SHP77 treated with DMSO at 0.1 percent for 48 hours (cell line): Measurements from ENCODE around the gene NR4A1.

Experiments used
- DNase-seq: peaks from one replicate; lab custom pipeline; 2025; lab: John Stamatoyannopoulos, UW

Gene NR4A1

DNA sequence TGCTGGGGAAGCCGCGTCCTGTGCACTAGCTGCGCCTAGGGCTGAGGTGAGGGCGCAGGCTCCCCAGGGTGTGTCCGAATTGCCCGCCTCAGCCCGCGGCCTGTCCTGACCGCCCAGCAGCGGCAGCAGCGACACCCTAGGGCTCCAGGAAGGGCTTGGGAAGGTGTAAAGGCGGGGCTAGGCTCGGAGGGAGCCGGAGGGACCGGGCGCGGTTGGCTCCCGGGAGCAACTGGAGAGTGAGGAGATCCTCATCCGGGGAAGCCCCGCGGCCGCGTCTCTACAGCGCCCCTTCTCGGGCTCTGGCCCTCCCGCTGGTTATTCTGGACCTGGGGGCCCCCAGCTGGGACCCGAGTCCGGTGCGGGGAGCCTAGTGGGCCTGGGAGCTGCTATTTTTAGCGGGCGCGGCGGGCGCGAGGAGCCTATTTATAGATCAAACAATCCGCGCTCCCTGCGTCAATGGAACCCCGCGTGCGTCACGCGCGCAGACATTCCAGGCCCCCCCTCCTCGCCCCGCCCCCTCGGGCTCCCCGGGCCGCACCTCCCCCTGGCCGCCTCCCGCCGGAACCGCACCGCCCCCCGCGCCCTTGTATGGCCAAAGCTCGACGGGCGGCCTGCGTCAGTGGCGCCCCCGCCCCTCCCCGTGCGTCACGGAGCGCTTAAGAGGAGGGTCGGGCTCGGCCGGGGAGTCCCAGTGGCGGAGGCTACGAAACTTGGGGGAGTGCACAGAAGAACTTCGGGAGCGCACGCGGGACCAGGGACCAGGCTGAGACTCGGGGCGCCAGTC is at the start of gene NR4A1:
TSS of gene NR4A1 (plus strand) at position 685 of the 784 bp plus-strand sequence. CDS start 2,887 bp downstream, outside the sequence.
- DNase-seq, result peak; percentile 77

- no peak for DNase-seq
Observed at GRCh38 chr12:52003016-52003550, 48.2 kb upstream of the NR4A1 start.

GRCh38 chr12:52003591-52003990 is 47.7 kb upstream of the NR4A1 start:
- no peak for DNase-seq

- peak; percentile 68 for DNase-seq
Observed at GRCh38 chr12:52004042-52004648, 47.1 kb upstream of the NR4A1 start.

DNA sequence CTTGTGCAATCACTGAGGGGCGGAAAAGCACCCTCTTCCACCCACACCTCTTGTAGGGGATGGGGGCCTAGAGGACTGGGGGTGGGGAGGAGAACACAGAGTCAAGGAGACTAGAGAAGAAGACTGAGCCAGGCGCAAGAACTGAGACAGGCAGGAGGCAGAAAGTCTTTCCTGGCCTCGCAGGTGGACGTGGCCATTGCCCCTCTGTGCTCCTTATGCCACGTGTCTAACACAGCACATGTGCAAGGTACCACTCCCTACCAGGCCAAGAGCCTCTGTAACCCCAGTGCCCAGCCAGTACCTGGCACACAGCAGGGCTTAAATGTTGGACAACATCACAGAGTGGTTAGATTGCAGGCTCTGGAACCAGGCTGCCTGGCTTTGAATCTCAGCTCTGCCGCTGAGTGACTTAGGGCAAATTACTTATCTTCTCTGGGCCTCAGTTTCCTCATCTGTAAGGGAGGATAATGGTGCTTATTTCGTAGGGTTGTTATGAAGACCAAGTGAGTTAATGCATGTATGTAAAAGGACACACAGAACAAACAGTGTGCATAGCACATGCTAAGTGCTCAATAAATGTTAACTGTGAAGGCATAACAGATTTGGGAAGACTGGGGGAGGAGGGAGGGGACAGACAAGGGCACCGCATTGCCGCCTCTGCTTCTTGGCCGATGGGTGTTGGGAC is 45.9 kb upstream of the NR4A1 start:
- DNase-seq, result no peak

DNA sequence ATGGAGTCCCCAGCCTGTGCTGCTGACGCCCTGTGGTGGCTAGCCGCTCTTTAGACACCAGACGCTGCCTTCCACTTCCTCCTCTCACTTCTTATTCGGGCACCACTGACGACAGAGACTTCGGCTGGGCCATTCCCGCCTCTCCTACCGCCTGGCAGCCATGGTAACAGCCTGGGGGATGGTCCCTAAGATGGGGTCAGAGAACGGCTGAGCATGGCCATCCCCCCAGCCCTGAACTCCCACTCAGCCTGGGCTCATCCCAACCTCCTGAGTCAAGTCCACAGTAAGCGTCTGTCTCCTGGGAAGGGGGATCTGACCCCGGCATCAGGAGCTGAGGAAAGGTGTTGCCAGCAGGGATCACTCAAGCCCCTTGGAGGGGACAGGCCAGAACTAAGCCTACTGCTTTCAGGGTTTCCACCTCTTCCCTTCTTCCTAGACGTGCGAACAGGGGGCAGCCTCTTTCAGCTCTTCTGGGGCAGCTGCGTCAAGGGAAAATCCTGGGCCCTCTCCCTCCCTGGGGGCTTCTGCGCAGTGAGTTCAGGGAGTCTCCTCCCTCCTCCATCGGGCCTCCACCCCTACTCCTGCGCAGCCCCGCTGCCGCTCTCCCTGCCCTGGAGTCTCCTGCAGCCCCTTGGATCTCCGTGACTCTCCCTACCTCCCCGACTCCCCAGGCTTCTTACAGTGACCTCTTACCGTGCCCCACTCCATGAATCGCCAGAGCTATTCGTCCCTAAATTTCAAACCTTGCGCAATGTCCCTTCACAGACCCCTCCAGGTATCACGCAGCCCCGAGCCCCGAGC is 45.1 kb upstream of the NR4A1 start:
- no peak for DNase-seq

DNA sequence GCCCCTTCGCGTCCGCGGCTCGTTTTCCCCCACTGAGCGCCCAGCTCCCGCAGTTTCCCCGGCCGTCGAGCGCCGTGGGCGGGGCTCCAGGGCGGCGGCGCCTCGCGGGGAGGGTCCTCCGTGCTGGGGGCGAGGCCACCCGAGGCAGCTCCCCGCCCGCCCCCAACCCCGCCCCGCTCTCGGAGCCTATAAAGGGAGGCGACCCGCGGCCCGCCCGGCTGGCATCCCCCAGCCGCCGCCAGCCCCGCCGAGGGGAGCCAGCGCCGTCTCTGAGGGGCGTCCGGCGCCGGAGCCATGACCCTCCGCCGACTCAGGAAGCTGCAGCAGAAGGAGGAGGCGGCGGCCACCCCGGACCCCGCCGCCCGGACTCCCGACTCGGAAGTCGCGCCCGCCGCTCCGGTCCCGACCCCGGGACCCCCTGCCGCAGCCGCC is 44.5 kb upstream of the NR4A1 start, which contains the start of gene TAMALIN:
TSS of gene TAMALIN (plus strand) at position 221 of the 432 bp plus-strand sequence. CDS start at position 295, 74 bp downstream.
- no peak for DNase-seq

DNA sequence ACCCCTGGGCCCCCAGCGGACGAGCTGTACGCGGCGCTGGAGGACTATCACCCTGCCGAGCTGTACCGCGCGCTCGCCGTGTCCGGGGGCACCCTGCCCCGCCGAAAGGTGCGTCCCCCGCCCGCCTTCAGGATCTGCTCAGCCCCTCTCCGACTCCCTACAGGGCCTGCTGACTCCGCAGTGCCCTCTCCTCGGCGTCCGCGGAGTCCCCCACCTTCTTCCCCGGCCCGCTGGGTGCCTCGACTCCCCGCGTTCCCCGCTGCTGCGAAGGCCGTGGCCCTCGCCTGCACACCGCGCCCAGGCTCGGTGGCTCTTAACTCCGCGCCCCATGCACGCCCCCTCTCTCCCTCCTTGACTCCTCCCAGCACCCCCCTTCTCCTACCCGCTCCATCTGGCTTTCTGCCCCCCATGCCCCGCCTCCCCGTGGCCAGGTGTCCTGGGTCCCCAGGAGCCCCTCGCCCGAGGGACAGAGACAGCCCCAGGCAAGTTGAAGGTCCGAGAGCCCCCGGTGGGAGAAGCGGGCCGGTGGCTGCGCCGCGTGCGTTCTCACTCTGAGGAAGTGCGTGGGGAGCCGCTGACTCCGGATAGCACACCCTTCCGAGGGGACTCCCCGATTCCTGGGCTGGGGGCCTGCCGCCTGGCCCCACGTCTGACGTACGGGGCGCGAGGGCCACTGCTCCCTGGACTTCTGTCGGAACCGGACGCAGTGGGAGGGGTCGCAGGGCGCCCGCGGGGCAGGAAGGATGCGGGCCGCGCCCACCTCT is 43.9 kb upstream of the NR4A1 start:
- DNase-seq, result no peak

- DNase-seq, result no peak
Observed at GRCh38 chr12:52007982-52008510, 43.2 kb upstream of the NR4A1 start.

GRCh38 chr12:52009081-52009751 is 42.0 kb upstream of the NR4A1 start:
- no peak for DNase-seq

DNA sequence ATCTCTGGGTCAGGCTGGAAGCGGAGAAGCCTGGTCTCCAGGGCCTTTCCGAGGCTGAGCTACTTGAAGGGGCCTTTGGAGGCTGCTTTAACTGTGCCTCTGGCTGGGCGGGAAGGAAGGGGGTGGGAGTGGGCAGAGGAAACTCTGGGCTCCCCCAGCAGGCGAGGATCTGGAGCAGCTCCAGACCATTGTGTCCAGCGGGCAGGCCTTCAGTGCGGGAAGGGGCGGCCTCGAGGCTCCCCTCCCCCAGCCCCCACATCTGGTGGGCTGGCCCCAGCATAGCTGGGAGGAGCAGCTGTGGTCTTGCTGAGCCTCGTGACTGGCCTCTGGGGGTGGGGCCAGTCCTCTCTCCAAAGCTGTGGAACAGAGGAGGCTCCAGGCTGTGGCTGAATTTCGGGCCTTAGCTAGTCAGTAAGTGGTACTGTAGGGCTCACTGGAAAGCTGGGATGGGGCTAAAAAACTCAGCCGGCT is 41.1 kb upstream of the NR4A1 start:
- peak; percentile 16 for DNase-seq

DNA sequence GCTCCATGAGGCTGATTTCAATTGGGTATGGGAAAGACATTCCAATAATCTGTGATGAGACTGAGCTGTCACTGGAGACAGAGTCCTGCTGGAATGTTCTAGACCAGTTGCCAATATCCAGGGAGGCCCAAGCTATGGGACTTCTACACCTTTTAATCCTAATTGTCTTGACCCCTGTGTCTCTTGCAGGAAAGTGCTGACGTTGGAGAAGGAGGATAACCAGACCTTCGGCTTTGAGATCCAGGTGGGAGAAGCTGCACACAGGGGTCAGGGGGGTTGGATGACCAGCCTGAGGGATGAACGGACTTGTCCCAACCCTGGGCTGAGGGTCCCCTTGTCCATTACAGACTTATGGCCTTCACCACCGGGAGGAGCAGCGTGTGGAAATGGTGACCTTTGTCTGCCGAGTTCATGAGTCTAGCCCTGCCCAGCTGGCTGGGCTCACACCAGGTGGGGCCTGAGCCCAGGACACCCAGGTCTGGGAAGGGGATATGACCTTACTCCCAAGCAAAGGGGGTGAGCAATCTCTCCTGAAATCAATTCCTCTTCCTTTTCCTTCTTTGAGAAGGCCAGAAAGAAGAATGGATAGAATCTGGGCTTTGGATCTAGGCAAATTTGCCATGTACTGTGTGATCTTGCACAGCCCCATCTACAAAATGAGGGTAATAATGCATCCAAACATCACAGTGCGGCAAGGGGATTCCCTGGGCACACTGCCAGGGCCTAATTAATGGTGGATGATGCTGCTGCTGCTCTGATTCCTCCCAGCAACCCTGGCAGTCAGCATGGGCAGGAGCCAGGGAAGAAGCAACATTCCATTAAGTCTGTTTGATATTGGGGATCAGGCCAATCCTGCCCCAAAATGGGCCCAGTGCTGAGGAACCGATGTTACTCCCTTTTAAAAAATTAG is 40.3 kb upstream of the NR4A1 start:
- DNase-seq, result no peak

DNA sequence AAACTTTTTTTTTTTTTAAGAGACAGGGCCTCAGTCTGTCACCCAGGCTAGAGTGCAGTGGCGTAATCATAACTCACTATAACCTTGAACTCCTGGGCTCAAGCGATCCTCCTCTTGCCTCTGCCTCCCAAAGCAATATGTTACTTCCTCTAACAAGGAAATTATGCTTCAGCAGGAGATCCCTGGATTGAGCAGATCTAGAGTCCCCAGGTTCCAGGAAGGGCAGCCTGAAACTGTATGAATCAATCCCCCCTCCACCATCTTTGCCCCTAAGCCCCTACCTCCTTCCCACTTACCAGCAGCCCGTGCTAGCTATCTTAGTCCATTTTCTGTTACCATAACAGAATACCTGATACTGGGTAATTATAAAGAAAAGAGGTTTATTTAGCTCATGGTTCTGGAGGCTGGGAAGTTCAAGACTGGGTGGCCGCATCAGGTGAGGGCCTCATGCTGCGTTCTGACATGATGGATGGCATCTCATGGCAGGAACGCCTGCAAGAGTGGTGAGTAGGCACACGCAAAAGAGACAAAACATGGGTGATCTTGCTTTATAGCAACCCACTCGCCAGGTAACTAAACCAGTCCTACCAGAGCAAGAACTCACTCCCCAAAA is 39.5 kb upstream of the NR4A1 start:
- no peak for DNase-seq

DNA sequence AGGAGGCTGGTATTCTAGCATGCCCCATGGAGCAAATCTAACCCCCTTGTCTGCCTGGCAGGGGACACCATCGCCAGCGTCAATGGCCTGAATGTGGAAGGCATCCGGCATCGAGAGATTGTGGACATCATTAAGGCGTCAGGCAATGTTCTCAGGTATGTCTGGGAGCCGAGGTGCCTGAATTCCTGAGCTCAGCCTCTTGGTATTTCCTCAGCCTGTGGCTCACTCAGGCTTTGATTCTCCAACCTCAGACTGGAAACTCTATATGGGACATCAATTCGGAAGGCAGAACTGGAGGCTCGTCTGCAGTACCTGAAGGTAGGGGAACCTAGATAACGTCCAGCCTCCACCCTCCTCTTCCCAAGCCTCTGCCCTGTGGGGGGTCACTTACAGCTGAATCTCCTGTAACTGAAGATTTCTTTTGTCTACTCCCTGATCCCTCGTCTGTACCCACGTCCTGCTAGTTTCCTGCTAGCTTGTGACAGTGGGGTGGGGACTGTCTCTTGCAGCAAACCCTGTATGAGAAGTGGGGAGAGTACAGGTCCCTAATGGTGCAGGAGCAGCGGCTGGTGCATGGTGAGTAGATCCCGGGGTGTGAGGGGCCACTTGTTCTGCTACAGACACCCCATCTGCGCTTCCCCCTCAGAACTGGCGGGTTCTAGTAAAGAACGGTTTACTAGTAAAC is 37.5 kb upstream of the NR4A1 start:
- DNase-seq, result no peak

- DNase-seq, result no peak
Observed at GRCh38 chr12:52014567-52015530, 36.4 kb upstream of the NR4A1 start.

DNA sequence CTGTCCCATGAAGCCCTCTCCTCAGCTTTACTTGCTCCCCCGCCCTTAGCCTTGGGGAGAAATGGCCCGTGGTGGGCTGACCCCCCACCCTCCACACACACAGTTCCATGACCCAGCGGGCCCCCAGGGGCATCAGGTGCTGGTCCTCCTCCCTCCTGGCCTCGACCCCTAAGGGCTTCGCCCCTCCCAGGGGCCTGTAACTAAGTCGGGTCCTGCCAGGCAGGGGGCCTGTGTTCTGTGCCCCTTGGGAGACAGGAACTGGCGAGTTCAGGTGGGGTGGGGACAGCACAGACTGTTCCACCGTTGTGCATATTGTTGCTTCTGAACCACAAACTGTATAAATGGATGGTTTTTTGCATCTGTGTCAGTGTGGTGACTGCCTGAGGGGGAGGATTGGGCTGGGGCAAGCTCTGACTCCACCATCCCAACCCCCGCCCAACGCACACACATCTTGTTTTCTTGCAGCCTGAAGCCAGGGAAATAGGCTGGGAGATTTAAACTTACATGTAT is 35.7 kb upstream of the NR4A1 start:
- no peak for DNase-seq
